LNCAP (cell line): ENCODE measurements around the gene SRRT.

Experiments used
- CTCF ChIP-seq: fragments of 450-650 bp; IDR thresholded peaks from 2 replicates; pipeline ENCODE4 v1.5.1; 2017; ENCODE audit warnings: mild to moderate bottlenecking

The SRRT gene

GRCh38 chr7:100860702-100861615, 13.9 kb upstream of the SRRT start:
- TF ChIP-seq CTCF: no peak

GRCh38 chr7:100861616-100861985, 13.3 kb upstream of the SRRT start:
- TF ChIP-seq CTCF: no peak

- TF ChIP-seq CTCF: no peak
Measured at GRCh38 chr7:100863406-100863950, 11.4 kb upstream of the SRRT start.

- no peak for TF ChIP-seq CTCF
Measured at GRCh38 chr7:100864263-100864845, 10.5 kb upstream of the SRRT start.

GRCh38 chr7:100865372-100865911, 9.5 kb upstream of the SRRT start:
- no peak for TF ChIP-seq CTCF

- no peak for TF ChIP-seq CTCF
Measured at GRCh38 chr7:100865938-100866728, 8.8 kb upstream of the SRRT start.

- TF ChIP-seq CTCF: no peak
Measured at GRCh38 chr7:100866729-100867039, 8.2 kb upstream of the SRRT start.
